GM19099 (cell line): Measurements from ENCODE around the gene BCL2L13.

Source experiments
- POLR2A ChIP-seq: IDR thresholded peaks from 3 replicates; pipeline ENCODE4 v1.6.1; 2011; ENCODE audit warnings: low read depth; ENCODE audit not compliant: insufficient read length; ENCODE audit errors: extremely low read depth

Gene BCL2L13

GRCh38 chr22:17672417-17672991 is 33.9 kb downstream of the BCL2L13 start:
- TF ChIP-seq POLR2A = no peak

- no peak for TF ChIP-seq POLR2A
These were observed 35.6 kb downstream of the BCL2L13 start for GRCh38 chr22:17674152-17674551.

GRCh38 chr22:17675584-17675983 is 37.0 kb downstream of the BCL2L13 start:
- TF ChIP-seq POLR2A = no peak

- no peak for TF ChIP-seq POLR2A
These were observed 40.3 kb downstream of the BCL2L13 start for GRCh38 chr22:17678817-17679385.

- no peak for TF ChIP-seq POLR2A
These were observed 45.7 kb downstream of the BCL2L13 start for GRCh38 chr22:17684245-17684644.

GRCh38 chr22:17692841-17693240 is 54.3 kb downstream of the BCL2L13 start:
- no peak for TF ChIP-seq POLR2A

- no peak for TF ChIP-seq POLR2A
These were observed 55.6 kb downstream of the BCL2L13 start for GRCh38 chr22:17694193-17694592.

GRCh38 chr22:17694752-17695151 is 56.2 kb downstream of the BCL2L13 start:
- TF ChIP-seq POLR2A = no peak

GRCh38 chr22:17695986-17696385 is 57.4 kb downstream of the BCL2L13 start:
- TF ChIP-seq POLR2A = no peak

- no peak for TF ChIP-seq POLR2A
These were observed 60.4 kb downstream of the BCL2L13 start for GRCh38 chr22:17698948-17699347.

GRCh38 chr22:17699696-17700340 is 61.3 kb downstream of the BCL2L13 start:
- TF ChIP-seq POLR2A = no peak

- no peak for TF ChIP-seq POLR2A
These were observed 62.2 kb downstream of the BCL2L13 start for GRCh38 chr22:17700778-17701177.

GRCh38 chr22:17703811-17704210 is 65.3 kb downstream of the BCL2L13 start:
- no peak for TF ChIP-seq POLR2A

GRCh38 chr22:17705546-17705945 is 67.0 kb downstream of the BCL2L13 start:
- no peak for TF ChIP-seq POLR2A

- TF ChIP-seq POLR2A = no peak
These were observed 67.7 kb downstream of the BCL2L13 start for GRCh38 chr22:17705951-17706900.
